H1 (cell line): ENCODE results near the gene TNRC6C.

ENCODE experiments used
- ATF2 ChIP-seq: IDR thresholded peaks from 2 replicates; pipeline ENCODE4 v1.6.1; 2012; ENCODE audit warnings: low read length, inconsistent platforms
- BCL11A ChIP-seq, 2 experiments: IDR thresholded peaks; one replicate each; pipeline ENCODE4 v1.6.1; 2011; ENCODE audit warnings: low read depth in 2 of 2, low read length in 2 of 2, mild to moderate bottlenecking in 2 of 2
- BRCA1 ChIP-seq: IDR thresholded peaks from 2 replicates; pipeline ENCODE4 v1.6.1; 2012; ENCODE audit warnings: low read depth, low read length, improper control_type of control experiment
- CTCF ChIP-seq, 3 experiments: IDR thresholded peaks; 1 replicate in 2 of 3; 2 replicates in 1 of 3; pipeline versions ENCODE4 v1.5.1 to v1.6.1; 2011; ENCODE audit warnings: low read length in 3 of 3, mild to moderate bottlenecking in 3 of 3, inconsistent platforms in 2 of 3, low read depth in 1 of 3, moderate library complexity in 1 of 3; ENCODE audit not compliant: insufficient read depth in 1 of 3; ENCODE audit errors: control extremely low read depth in 1 of 3
- EGR1 ChIP-seq: IDR thresholded peaks from 2 replicates; pipeline ENCODE4 v1.6.1; 2011; ENCODE audit warnings: low read depth, low read length, borderline replicate concordance
- HDAC2 ChIP-seq, 2 experiments: fragments of 300-600 bp in 1 of 2; sonication (generic) in 1 of 2; IDR thresholded peaks; 2 replicates each; pipeline ENCODE4 v1.6.1; 2011 to 2012; ENCODE audit warnings: low read depth in 2 of 2, low read length in 2 of 2, mild to moderate bottlenecking in 2 of 2, moderate library complexity in 2 of 2, borderline replicate concordance in 1 of 2, inconsistent platforms in 1 of 2
- POLR2AphosphoS5 ChIP-seq: IDR thresholded peaks from 2 replicates; pipeline ENCODE4 v1.6.1; 2011; ENCODE audit warnings: low read depth, low read length
- SIRT6 ChIP-seq: IDR thresholded peaks from one replicate; pipeline ENCODE4 v1.7.1; 2012; ENCODE audit warnings: low read length, inconsistent platforms
- SRF ChIP-seq: IDR thresholded peaks from 2 replicates; pipeline ENCODE4 v1.6.1; 2011; ENCODE audit warnings: mild to moderate bottlenecking, low read depth, low read length, moderate library complexity
- YY1 ChIP-seq: IDR thresholded peaks from 2 replicates; pipeline ENCODE4 v1.6.1; 2011; ENCODE audit warnings: low read depth, mild to moderate bottlenecking, low read length

GRCh38 chr17:78132084-78132676, 173.7 kb downstream of the TNRC6C start:
- TF ChIP-seq POLR2AphosphoS5 (no peak), CTCF (IDR thresholded peaks at IDR 0.05; ENCODE audit: control extremely low read depth in 1 of 3, insufficient read depth in 1 of 3, low read depth in 1 of 3, low read length in 3 of 3) (no peak), EGR1 (no peak), HDAC2 (IDR thresholded peaks at IDR 0.05; ENCODE audit: borderline replicate concordance in 1 of 2, low read depth in 2 of 2, low read length in 2 of 2) (no peak), SRF (no peak), BCL11A (IDR thresholded peaks at IDR 0.05; ENCODE audit: low read depth in 2 of 2, low read length in 2 of 2) (no peak), YY1 (no peak), SIRT6 (no peak), BRCA1 (no peak), ATF2 (no peak)
